ENCODE data around the gene MRPL2.

The MRPL2 gene

DNA sequence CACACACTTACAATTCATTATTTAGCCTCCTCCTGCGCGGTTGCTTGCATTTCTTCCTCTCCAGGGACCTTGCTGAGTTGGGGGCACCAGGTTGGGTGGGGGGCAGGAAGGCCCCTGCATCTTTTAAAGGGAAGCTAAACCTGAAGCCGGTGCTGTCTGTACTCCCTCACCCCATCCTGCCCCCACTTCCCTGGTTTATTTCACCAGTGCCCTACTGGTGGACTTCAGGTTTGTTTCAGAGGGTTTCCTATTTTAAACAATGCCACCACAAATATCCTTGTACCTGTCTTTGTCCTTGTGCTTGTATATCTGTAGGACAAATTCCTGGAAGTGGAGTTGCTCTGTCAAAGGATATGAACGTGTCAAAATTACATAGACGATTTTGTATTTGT is 37.9 kb upstream of the MRPL2 start:
- DNase-seq (ENCODE audit: low read depth): no peak
- H3K4me3 ChIP-seq (ENCODE audit: low read length): peak overlapping the region; percentile 5
- TF ChIP-seq, protein P1, sequence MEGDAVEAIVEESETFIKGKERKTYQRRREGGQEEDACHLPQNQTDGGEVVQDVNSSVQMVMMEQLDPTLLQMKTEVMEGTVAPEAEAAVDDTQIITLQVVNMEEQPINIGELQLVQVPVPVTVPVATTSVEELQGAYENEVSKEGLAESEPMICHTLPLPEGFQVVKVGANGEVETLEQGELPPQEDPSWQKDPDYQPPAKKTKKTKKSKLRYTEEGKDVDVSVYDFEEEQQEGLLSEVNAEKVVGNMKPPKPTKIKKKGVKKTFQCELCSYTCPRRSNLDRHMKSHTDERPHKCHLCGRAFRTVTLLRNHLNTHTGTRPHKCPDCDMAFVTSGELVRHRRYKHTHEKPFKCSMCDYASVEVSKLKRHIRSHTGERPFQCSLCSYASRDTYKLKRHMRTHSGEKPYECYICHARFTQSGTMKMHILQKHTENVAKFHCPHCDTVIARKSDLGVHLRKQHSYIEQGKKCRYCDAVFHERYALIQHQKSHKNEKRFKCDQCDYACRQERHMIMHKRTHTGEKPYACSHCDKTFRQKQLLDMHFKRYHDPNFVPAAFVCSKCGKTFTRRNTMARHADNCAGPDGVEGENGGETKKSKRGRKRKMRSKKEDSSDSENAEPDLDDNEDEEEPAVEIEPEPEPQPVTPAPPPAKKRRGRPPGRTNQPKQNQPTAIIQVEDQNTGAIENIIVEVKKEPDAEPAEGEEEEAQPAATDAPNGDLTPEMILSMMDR (IDR thresholded peaks at IDR 0.05; ENCODE audit: insufficient read depth, low read depth, low read length, missing control alignments): no peak

DNA sequence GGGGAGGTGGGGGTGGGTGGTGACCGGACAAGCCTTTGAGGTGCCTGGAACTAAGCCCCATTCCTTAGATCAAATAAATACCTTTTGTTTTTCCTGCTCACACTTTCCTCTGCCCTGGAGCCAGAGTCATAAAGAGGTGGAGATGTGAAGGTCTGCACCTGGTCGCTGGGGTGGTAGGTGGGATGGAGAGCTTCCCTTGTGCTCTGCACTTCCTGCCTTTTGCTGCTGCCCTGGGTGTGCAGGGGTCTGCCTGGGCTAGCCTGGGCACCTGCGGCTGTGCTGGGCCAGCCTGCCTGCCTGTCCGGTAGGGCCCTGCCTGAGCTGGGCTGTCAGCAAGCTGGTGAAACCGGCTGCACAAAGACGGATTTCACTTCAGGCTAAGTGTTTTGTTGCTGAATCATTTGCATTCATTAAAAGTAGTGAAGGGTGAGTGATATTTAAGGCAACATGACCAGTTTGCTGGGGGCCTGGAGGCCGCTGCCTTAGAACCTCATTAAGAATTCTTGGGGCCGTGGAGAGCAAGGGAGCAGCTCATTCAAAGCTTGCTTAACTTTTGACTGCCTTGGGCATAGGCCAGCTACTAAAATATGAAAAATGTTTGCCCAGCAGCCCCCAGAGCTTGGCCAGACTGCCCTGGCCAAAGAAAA is 37.3 kb upstream of the MRPL2 start:
- TF ChIP-seq, protein P1 (IDR thresholded peaks at IDR 0.05; ENCODE audit: insufficient read depth, low read depth, low read length, missing control alignments): no peak
- H3K4me3 ChIP-seq (ENCODE audit: low read length): peak overlapping the region; percentile 47
- peak; percentile 97 for DNase-seq (ENCODE audit: low read depth)

DNA sequence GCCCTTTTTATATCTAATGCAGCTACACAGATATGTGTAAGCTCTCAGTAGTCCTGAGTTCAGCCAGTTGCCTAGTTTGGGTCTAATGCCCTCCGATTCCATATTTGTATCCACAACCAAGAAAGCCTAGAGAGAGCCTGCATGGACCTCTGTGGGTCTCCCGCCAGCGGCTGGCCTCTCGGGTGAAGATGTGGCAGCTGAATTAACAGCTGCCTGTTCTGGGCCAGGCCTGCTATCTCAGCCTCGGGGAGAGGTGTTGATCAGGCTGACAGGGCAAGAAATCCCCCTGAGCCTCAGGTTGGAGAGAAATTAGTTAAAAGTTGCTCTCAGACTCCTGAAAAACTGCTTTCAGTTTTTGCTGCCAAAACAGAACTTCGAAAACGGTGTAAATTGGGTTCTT is 36.7 kb upstream of the MRPL2 start:
- TF ChIP-seq, protein P1 (IDR thresholded peaks at IDR 0.05; ENCODE audit: insufficient read depth, low read depth, low read length, missing control alignments): no peak
- peak overlapping the region; percentile 47 for H3K4me3 ChIP-seq (ENCODE audit: low read length)
- DNase-seq (ENCODE audit: low read depth): no peak

DNA sequence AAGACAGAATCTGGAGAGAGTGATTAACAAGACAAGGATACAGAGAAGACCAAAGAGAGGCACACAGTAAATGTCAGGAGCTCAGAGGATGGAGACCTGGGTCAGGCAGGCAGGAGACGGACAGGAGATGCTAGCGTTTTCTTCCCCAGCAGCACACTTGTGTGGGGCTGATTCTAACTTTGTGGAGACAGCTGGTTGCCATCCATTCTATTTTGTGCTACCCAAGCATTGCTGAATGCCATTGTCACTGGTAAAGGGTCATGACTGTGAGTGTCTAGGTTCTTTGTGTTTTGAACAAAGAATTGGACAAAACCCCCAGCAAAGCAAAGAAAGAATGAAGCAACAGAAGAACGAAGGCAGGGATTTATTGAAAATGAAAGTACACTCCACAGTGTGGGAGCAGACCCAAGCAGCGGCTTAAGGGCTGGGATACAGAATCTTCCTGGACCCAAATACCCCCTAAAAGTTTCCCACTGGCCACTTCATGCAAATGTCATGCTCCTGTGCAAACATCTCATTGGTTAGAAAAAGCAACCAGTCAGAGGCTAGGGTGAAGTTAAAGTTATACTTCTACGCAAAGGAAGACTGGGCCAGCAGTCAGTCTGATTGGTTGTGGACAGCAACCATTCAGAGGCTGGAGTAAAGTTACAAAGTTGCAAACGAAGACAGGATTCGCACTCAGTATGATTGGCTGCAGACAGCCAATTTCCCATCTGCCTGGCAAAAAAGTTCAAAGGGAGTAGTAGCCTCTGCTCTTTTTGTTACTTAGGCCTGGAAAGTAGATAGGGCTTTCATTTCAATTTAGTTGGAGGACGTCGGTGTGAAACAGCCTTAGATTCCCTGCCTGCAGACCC is 34.4 kb upstream of the MRPL2 start:
- peak overlapping the region; percentile 10 for H3K4me3 ChIP-seq (ENCODE audit: low read length)
- TF ChIP-seq, protein P1 (IDR thresholded peaks at IDR 0.05; ENCODE audit: insufficient read depth, low read depth, low read length, missing control alignments): no peak
- DNase-seq (ENCODE audit: low read depth): peak; percentile 50

DNA sequence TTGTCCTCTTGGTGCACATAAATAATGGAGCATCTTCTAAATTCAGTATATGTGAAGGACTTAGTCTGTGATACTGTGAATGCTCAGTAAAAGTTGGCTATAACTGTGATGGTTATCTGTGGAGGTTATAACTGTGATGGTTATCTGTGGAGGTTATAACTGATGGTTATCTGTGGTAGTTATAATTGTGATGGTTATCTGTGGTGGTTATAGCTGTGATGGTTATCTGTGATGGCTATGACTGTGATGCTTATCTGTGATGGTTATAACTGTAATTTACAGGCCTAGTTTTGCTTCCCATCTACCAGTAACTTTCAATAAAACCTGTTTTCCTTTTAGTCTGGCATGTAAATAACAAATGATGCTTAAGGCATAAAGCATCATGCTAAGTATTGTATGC is 33.4 kb upstream of the MRPL2 start:
- TF ChIP-seq, protein P1 (IDR thresholded peaks at IDR 0.05; ENCODE audit: insufficient read depth, low read depth, low read length, missing control alignments): no peak
- no peak for DNase-seq (ENCODE audit: low read depth)
- no peak overlapping the region for H3K4me3 ChIP-seq (ENCODE audit: low read length)

DNA sequence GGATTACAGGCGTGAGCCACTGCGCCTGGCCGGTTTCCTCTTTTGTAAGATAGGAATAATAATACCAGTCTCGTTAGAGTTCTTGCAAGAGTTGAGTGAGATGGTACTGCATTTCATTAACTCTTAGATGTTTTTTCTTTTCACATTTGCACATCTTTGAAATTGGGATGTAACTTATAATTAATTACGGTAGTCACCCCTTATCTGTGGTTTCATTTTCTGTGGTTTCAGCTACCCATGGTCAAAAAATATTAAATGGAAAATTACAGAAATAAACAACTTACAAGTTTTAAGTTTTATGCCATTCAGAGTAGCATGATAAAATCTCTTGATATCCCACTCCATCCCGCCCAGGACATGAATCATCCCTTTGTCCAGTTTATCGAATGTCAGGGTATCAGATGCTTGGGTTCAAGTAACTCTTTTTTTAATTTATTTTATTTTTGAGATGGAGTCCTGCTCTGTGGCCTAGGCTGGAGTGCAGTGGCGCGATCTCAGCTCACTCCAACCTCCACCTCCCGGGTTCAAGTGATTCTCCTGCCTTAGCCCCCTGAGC is 32.3 kb upstream of the MRPL2 start:
- no peak for DNase-seq (ENCODE audit: low read depth)
- TF ChIP-seq, protein P1 (IDR thresholded peaks at IDR 0.05; ENCODE audit: insufficient read depth, low read depth, low read length, missing control alignments): no peak
- no peak overlapping the region for H3K4me3 ChIP-seq (ENCODE audit: low read length)

Measured in epithelial cell of esophagus (primary cell).